A549 (cell line): Measurements from ENCODE around the gene TRANK1.

ENCODE experiments used
- CTCF ChIP-seq: fragments of >200 bp; sonication (Bioruptor Twin); formaldehyde crosslinking; IDR thresholded peaks from 3 replicates; pipeline ENCODE4 v1.5.1; 2016
- EP300 ChIP-seq, 2 experiments: fragments of >200 bp; sonication (Bioruptor Twin); formaldehyde crosslinking; IDR thresholded peaks; 2 replicates in 1 of 2; 3 replicates in 1 of 2; pipeline ENCODE4 v1.6.1; 2016 to 2017
- HDAC2 ChIP-seq: fragments of 200-600 bp; sonication (generic); IDR thresholded peaks from 2 replicates; pipeline ENCODE4 v1.6.1; 2016
- JUNB ChIP-seq: fragments of >200 bp; sonication (Bioruptor Twin); formaldehyde crosslinking; IDR thresholded peaks from 2 replicates; pipeline ENCODE4 v1.6.1; 2016
- KDM5A ChIP-seq: fragments of 200-600 bp; sonication (generic); IDR thresholded peaks from 2 replicates; pipeline ENCODE4 v1.6.1; 2016; ENCODE audit warnings: antibody characterized with exemption, mild to moderate bottlenecking
- NPAS2 ChIP-seq: fragments of 250-450 bp; sonication (Bioruptor Pico); IDR thresholded peaks from 2 replicates; pipeline ENCODE4 v1.8.0; 2022; ENCODE audit warnings: mild to moderate bottlenecking, moderate library complexity, borderline replicate concordance
- PHF8 ChIP-seq: fragments of 200-600 bp; sonication (generic); IDR thresholded peaks from 2 replicates; pipeline ENCODE4 v1.6.1; 2016; ENCODE audit warnings: low read depth, mild to moderate bottlenecking, antibody characterized with exemption, moderate library complexity, borderline replicate concordance
- POLR2A ChIP-seq: IDR thresholded peaks from 2 replicates; pipeline ENCODE4 v1.6.1; 2012; ENCODE audit warnings: mild to moderate bottlenecking, low read length
- RAD21 ChIP-seq, 2 experiments: fragments of >200 bp in 1 of 2; sonication (Bioruptor Twin) in 1 of 2; formaldehyde crosslinking in 1 of 2; IDR thresholded peaks in 1 of 2; conservative IDR thresholded peaks in 1 of 2; 2 replicates in 1 of 2; 3 replicates in 1 of 2; pipeline ENCODE4 v1.6.1; 2012 to 2018; ENCODE audit warnings: inconsistent platforms in 1 of 2
- RCOR1 ChIP-seq: fragments of 150-350 bp; IDR thresholded peaks from 2 replicates; pipeline ENCODE4 v1.6.1; 2014; ENCODE audit warnings: antibody characterized with exemption, low read length, low read depth
- USF2 ChIP-seq: fragments of 450-650 bp; IDR thresholded peaks from 2 replicates; pipeline ENCODE4 v1.6.1; 2014; ENCODE audit warnings: antibody characterized with exemption

- TF ChIP-seq CTCF (no peak), HDAC2 (no peak), RCOR1 (no peak), RAD21 (conservative IDR thresholded peaks at IDR 0.05 in 1 of 2, IDR thresholded peaks at IDR 0.05 in 1 of 2) (no peak), JUNB (no peak), POLR2A (no peak), USF2 (no peak), EP300 (IDR thresholded peaks at IDR 0.05) (no peak), KDM5A (no peak), NPAS2 (CRISPR knock-in tag) (no peak), PHF8 (no peak)
These were observed 41.6 kb downstream of the TRANK1 start for GRCh38 chr3:36903119-36903882.
